Esophagus muscularis mucosa (tissue), 4 donors: Measurements from ENCODE around the gene ITGB8. TPM values are rescaled to one million over a fixed set of nuclear protein-coding genes. Genes with fewer than 3 reads are reported as not detected.

Experiments used
- DNase-seq: peaks from one replicate; pipeline ENCODE4 v3.0.0-alpha.2; 2017; ENCODE audit errors: extremely low spot score
- H3K27ac ChIP-seq, 4 donors: fragments of 200-600 bp; sonication (generic); replicated peaks in 1 of 4; 1 replicate in 3 of 4; 2 replicates in 1 of 4; pipeline ENCODE4 v1.5.1; 2016 to 2019; ENCODE audit warnings: mild to moderate bottlenecking in 1 of 4
- H3K27me3 ChIP-seq, 4 donors: fragments of 200-600 bp; sonication (generic); one replicate each; pipeline versions ENCODE4 v1.5.1 to v1.6.0; 2016 to 2019
- H3K36me3 ChIP-seq, 4 donors: fragments of 200-600 bp; sonication (generic); one replicate each; pipeline ENCODE4 v1.5.1; 2016 to 2019
- H3K4me1 ChIP-seq, 4 donors: fragments of 200-600 bp; sonication (generic); one replicate each; pipeline ENCODE4 v1.5.1; 2016 to 2019
- H3K4me3 ChIP-seq, 4 donors: fragments of 200-600 bp; sonication (generic); 1 replicate in 2 of 4; 2 replicates in 2 of 4; pipeline ENCODE4 v1.5.1; 2016 to 2019; ENCODE audit warnings: mild to moderate bottlenecking in 4 of 4, moderate library complexity in 1 of 4
- H3K9me3 ChIP-seq, 4 donors: fragments of 200-600 bp; sonication (generic); 1 replicate in 3 of 4; 2 replicates in 1 of 4; pipeline ENCODE4 v1.5.1; 2016 to 2019
- EP300 ChIP-seq: sonication (generic); formaldehyde crosslinking; IDR thresholded peaks from one replicate; pipeline ENCODE4 v1.6.1; 2017; ENCODE audit warnings: antibody characterized with exemption
- POLR2A ChIP-seq: fragments of 450-650 bp; IDR thresholded peaks from one replicate; pipeline ENCODE4 v1.6.1; 2017; ENCODE audit warnings: antibody characterized with exemption, moderate library complexity, mild to moderate bottlenecking, low read depth
- POLR2AphosphoS5 ChIP-seq, 2 donors: sonication (generic); formaldehyde crosslinking; IDR thresholded peaks; one replicate each; pipeline ENCODE4 v1.6.1; 2017; ENCODE audit warnings: antibody characterized with exemption in 2 of 2
- WGBS: methylation state at CpG from one replicate; pipeline ENCODE4 v1.1.5; 2018; 5-methylcytosine and 5-hydroxymethylcytosine counted together
- intact Hi-C: fragments of 100-400 bp; cut with DNase I; formaldehyde crosslinking; loops from one replicate; pipeline ENCODE4 v1.15.1; 2023
- total RNA-seq, 4 donors: library from RNA; depleted of rRNA; stranded (reverse); fragments of >200 nt; gene quantifications; one replicate each; pipeline versions ENCODE4 v1.1.0 to v1.2.1, GENCODE V29; 2016
- TF ChIP-seq, protein P1 (sequence below), 3 experiments: fragments of 200-600 bp in 2 of 3; fragments of 450-650 bp in 1 of 3; sonication (generic) in 2 of 3; IDR thresholded peaks; one replicate each; pipeline ENCODE4 v1.5.1; 2017 to 2019; ENCODE audit warnings: antibody characterized with exemption in 3 of 3, mild to moderate bottlenecking in 2 of 3, moderate library complexity in 1 of 3

Gene ITGB8
- total RNA-seq, 4 donors from 2014 or later = 19.5 to 30.4 (median 21.5) TPM

- 32% methylated on average over 4 of the region's 4 CpGs for WGBS
- TF ChIP-seq, protein P1, sequence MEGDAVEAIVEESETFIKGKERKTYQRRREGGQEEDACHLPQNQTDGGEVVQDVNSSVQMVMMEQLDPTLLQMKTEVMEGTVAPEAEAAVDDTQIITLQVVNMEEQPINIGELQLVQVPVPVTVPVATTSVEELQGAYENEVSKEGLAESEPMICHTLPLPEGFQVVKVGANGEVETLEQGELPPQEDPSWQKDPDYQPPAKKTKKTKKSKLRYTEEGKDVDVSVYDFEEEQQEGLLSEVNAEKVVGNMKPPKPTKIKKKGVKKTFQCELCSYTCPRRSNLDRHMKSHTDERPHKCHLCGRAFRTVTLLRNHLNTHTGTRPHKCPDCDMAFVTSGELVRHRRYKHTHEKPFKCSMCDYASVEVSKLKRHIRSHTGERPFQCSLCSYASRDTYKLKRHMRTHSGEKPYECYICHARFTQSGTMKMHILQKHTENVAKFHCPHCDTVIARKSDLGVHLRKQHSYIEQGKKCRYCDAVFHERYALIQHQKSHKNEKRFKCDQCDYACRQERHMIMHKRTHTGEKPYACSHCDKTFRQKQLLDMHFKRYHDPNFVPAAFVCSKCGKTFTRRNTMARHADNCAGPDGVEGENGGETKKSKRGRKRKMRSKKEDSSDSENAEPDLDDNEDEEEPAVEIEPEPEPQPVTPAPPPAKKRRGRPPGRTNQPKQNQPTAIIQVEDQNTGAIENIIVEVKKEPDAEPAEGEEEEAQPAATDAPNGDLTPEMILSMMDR (IDR thresholded peaks at IDR 0.05) = no peak
- TF ChIP-seq POLR2AphosphoS5 (IDR thresholded peaks at IDR 0.05) (peak; percentile 48 to 83), POLR2A (no peak), EP300 (no peak)
- Histone ChIP-seq H3K4me3 (no peak overlapping the region), H3K4me1 (peaks cover 7 to 30% (median 24%) of the 10 kb centered on the region in 4 donors), H3K27ac (peak overlapping the region; percentile 40 to 72 (median 63)), H3K36me3 (peaks cover 0 to 9% (median 0%) of the 10 kb centered on the region in 4 donors), H3K9me3 (no peaks in the 10 kb centered on the region), H3K27me3 (no peaks in the 10 kb centered on the region)
- no peak for DNase-seq
- intact Hi-C loops = no loop called here
These were observed 34.8 kb downstream of the ITGB8 start for GRCh38 chr7:20365486-20365885.

- Histone ChIP-seq H3K27ac (no peak overlapping the region), H3K4me3 (no peak overlapping the region), H3K36me3 (no peaks in the 10 kb centered on the region), H3K9me3 (no peaks in the 10 kb centered on the region), H3K4me1 (no peaks in the 10 kb centered on the region), H3K27me3 (no peaks in the 10 kb centered on the region)
- intact Hi-C loops = no loop called here
- 96% methylated on average over 1 of the region's 1 CpG for WGBS
- TF ChIP-seq POLR2A (no peak), POLR2AphosphoS5 (IDR thresholded peaks at IDR 0.05) (no peak)
- DNase-seq = no peak
These were observed 43.7 kb downstream of the ITGB8 start for GRCh38 chr7:20374399-20374798.

DNA sequence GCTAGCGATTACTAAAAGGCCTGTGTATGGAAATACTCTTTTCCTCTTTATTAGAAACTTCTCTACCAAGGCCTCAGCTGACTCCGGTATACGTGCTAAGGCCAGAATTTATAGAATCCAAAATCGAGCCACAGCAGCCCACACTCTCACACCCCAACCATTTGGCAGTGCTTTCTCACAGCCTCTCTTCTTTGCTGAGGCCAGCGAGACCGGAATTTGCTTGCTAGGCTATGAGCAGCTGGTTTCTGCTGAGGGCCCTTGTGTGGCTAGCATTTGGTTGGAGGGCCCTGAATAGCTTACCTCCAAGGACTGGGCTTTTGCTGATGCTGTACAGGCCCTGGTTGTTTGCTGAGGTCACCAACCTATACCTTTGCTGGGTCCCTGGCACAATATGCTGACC is 46.1 kb downstream of the ITGB8 start:
- no peaks in the 10 kb centered on the region for H3K9me3 ChIP-seq
- H3K4me1 ChIP-seq = no peaks in the 10 kb centered on the region
- no peak overlapping the region for H3K4me3 ChIP-seq
- no peaks in the 10 kb centered on the region for H3K27me3 ChIP-seq
- no peak for TF ChIP-seq EP300
- no peak for TF ChIP-seq POLR2A
- no peak for TF ChIP-seq POLR2AphosphoS5 (IDR thresholded peaks at IDR 0.05)
- TF ChIP-seq, protein P1 (IDR thresholded peaks at IDR 0.05) = no peak
- intact Hi-C loops = no loop called here
- no peak overlapping the region for H3K27ac ChIP-seq
- WGBS = 83% methylated on average over 6 of the region's 6 CpGs
- DNase-seq = no peak
- peaks cover 0 to 15% (median 8%) of the 10 kb centered on the region in 4 donors for H3K36me3 ChIP-seq

GRCh38 chr7:20381406-20382034 is 50.8 kb downstream of the ITGB8 start:
- 91% methylated on average over 17 of the region's 17 CpGs for WGBS
- no peak overlapping the region for H3K27ac ChIP-seq
- no peaks in the 10 kb centered on the region for H3K9me3 ChIP-seq
- H3K4me1 ChIP-seq = no peaks in the 10 kb centered on the region
- DNase-seq = no peak
- H3K36me3 ChIP-seq = peaks cover 0 to 38% (median 8%) of the 10 kb centered on the region in 4 donors
- intact Hi-C loops = no loop called here
- no peak overlapping the region for H3K4me3 ChIP-seq
- TF ChIP-seq POLR2AphosphoS5 (IDR thresholded peaks at IDR 0.05) = no peak
- TF ChIP-seq, protein P1 (IDR thresholded peaks at IDR 0.05) = no peak
- no peak for TF ChIP-seq EP300
- TF ChIP-seq POLR2A = no peak
- no peaks in the 10 kb centered on the region for H3K27me3 ChIP-seq

GRCh38 chr7:20383351-20383750 is 52.7 kb downstream of the ITGB8 start:
- no peak overlapping the region for H3K27ac ChIP-seq
- no peaks in the 10 kb centered on the region for H3K27me3 ChIP-seq
- intact Hi-C loops = no loop called here
- H3K4me3 ChIP-seq = no peak overlapping the region
- H3K9me3 ChIP-seq = no peaks in the 10 kb centered on the region
- peaks cover 0 to 38% (median 8%) of the 10 kb centered on the region in 4 donors for H3K36me3 ChIP-seq
- TF ChIP-seq, protein P1 (IDR thresholded peaks at IDR 0.05) = no peak
- TF ChIP-seq POLR2A = no peak
- no peak for DNase-seq
- H3K4me1 ChIP-seq = no peaks in the 10 kb centered on the region
